DMS53 treated with DMSO at 0.1 percent for 48 hours (cell line): ENCODE data around the gene IL3.

ENCODE experiments used
- DNase-seq: peaks from one replicate; lab custom pipeline; 2025; ENCODE audit not compliant: unreplicated experiment; lab: John Stamatoyannopoulos, UW

The IL3 gene

DNA sequence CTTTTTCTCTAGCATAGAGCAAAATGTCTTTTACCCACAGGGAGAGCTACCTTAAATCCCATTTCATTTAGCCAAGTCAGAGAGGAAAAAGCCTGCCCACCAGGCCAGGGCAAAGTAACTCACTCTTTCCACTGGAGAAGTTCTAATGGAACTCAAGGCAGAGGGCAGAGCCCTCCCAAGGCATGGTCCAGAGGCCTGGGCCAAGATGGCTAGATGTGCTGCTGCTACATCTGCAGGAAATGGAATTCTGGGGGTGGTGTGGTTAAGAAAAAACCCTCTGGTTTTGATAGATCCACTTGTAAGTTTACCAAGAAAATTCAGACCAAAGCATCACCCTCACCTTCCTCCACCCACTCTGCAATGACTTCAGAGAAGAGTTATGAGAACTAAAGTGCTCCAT lies 50.5 kb downstream of the IL3 start:
- DNase-seq: no peak

DNA sequence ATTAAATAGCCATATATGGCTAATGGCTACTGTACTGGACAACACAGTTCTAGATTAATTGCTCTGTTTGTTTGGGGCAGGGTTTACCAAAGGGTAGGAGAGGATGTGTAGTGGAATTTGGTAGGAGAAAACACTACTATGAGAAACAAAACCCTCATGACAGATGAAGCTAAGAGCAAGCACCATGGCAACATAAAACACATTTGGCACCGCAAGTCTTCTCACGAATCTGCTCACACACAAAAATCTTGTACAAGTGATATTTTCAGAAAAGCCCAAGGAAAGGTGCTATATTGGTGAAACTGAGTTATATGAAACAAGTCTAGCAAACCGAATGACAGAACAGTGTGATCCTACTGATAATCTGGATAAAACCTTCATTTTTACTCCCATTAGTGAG lies 51.7 kb downstream of the IL3 start:
- no peak for DNase-seq
